Measurements from ENCODE around the gene NXPH3.
"Not testable (repeated sequence)": the region's sequence is repeated elsewhere in the genome, so short reads cannot be mapped to it uniquely, and the experiment has no call there.

Gene NXPH3

GRCh38 chr17:49549691-49550678 is 25.7 kb upstream of the NXPH3 start:
- CTCF ChIA-PET = interaction anchor here (1.0 to 3.6 kb wide), 4 partner anchors 12 to 142 kb away, joined by 3 to 14 read pairs (median 5); partner anchors contain the start of gene NGFR
- TF ChIP-seq CTCF (IDR thresholded peaks at IDR 0.05; ENCODE audit: control extremely low read depth, extremely low read depth, low read depth, missing control alignments) = no peak
- DNase-seq (ENCODE audit: extremely low spot score) = peak; percentile 23
- POLR2A ChIA-PET = no interaction called here

GRCh38 chr17:49550764-49551163 is 24.9 kb upstream of the NXPH3 start:
- POLR2A ChIA-PET = not testable (repeated sequence)
- CTCF ChIA-PET = interaction anchor here (1.8 to 3.6 kb wide), 2 partner anchors 11 to 54 kb away, joined by 6 to 14 read pairs; partner anchors contain the start of gene NGFR

GRCh38 chr17:49551221-49552069 is 24.2 kb upstream of the NXPH3 start:
- ChIA-PET POLR2A (no interaction called here), CTCF (interaction anchor here (1.6 to 3.6 kb wide), 3 partner anchors 10 to 116 kb away, joined by 4 to 14 read pairs (median 6); partner anchors contain the start of gene NGFR)
- TF ChIP-seq CTCF (IDR thresholded peaks at IDR 0.05; ENCODE audit: control extremely low read depth, extremely low read depth, low read depth, missing control alignments) = no peak
- peak; percentile 14 for DNase-seq (ENCODE audit: extremely low spot score)

More at GRCh38 chr17:49550764-49551163, 24.9 kb upstream of the NXPH3 start:
- DNase-seq (ENCODE audit: extremely low spot score) = not testable (repeated sequence)

- peak; percentile 10 for DNase-seq (ENCODE audit: extremely low spot score)
- ChIA-PET POLR2A (no interaction called here), CTCF (interaction anchor here (1.6 to 10.7 kb wide), 3 partner anchors 56 to 142 kb away, joined by 4 to 220 read pairs (median 14); partner anchors contain the start of genes NGFR and PHB1)
- no peak for TF ChIP-seq CTCF (IDR thresholded peaks at IDR 0.05; ENCODE audit: control extremely low read depth, extremely low read depth, low read depth, missing control alignments)
Observed at GRCh38 chr17:49552070-49552751, 23.5 kb upstream of the NXPH3 start.

- DNase-seq (ENCODE audit: extremely low spot score) = peak; percentile 7
- POLR2A ChIA-PET = no interaction called here
- CTCF ChIA-PET = interaction anchor here (4.6 to 10.7 kb wide), 2 partner anchors 120 to 144 kb away, joined by 73 to 220 read pairs; partner anchors contain the start of gene PHB1
Observed at GRCh38 chr17:49553676-49554335, 21.9 kb upstream of the NXPH3 start.

More at GRCh38 chr17:49553676-49554335, 21.9 kb upstream of the NXPH3 start:
- TF ChIP-seq CTCF (IDR thresholded peaks at IDR 0.05; ENCODE audit: control extremely low read depth, extremely low read depth, low read depth, missing control alignments) = no peak
